Naive B cell (primary cell): ENCODE results near the gene ARMC8. TPM values are rescaled to one million over a fixed set of nuclear protein-coding genes. Genes with fewer than 3 reads are reported as not detected.
A peak's percentile ranks its signal among the peaks of the same experiment; 100 is the strongest.

Experiments used
- ATAC-seq, 2 donors: fragments of 150-1000 bp; cut with Tn5 transposase; 2 replicates each; pipeline ENCODE4 v1.10.0; 2021; ENCODE audit warnings: low read depth in 2 of 2, mild to moderate bottlenecking in 2 of 2, moderate library complexity in 2 of 2
- DNase-seq: peaks from one replicate; pipeline ENCODE4 v3.0.0; 2022
- H3K27ac Mint-ChIP-seq, 6 donors: one replicate each; pipeline ENCODE4 v1.8.0; 2020 to 2022; ENCODE audit warnings: mild to moderate bottlenecking in 6 of 6, mixed read lengths in 6 of 6, moderate library complexity in 5 of 6, inconsistent platforms in 2 of 6
- H3K27me3 Mint-ChIP-seq, 3 donors: one replicate each; pipeline ENCODE4 v1.8.0; 2021 to 2022; ENCODE audit warnings: mixed read lengths in 3 of 3, mild to moderate bottlenecking in 1 of 3
- H3K36me3 Mint-ChIP-seq, 2 donors: one replicate each; pipeline ENCODE4 v1.8.0; 2020 to 2022; ENCODE audit warnings: mixed read lengths in 2 of 2, inconsistent platforms in 1 of 2, mild to moderate bottlenecking in 1 of 2
- H3K4me1 Mint-ChIP-seq, 3 donors: one replicate each; pipeline ENCODE4 v1.8.0; 2020 to 2022; ENCODE audit warnings: mixed read lengths in 3 of 3, inconsistent platforms in 1 of 3, mild to moderate bottlenecking in 1 of 3, moderate library complexity in 1 of 3
- H3K4me3 Mint-ChIP-seq, 8 donors: one replicate each; pipeline ENCODE4 v1.8.0; 2020 to 2022; ENCODE audit warnings: mild to moderate bottlenecking in 8 of 8, mixed read lengths in 8 of 8, moderate library complexity in 8 of 8, inconsistent platforms in 2 of 8
- H3K9me3 Mint-ChIP-seq, 7 donors: one replicate each; pipeline ENCODE4 v1.8.0; 2020 to 2022; ENCODE audit warnings: mixed read lengths in 7 of 7, mild to moderate bottlenecking in 5 of 7, inconsistent platforms in 2 of 7, moderate library complexity in 1 of 7
- polyA plus RNA-seq, 6 donors: library from polyadenylated mRNA; unstranded; fragments of 300-500 nt; fragmentation: Illumina TruSeq; gene quantifications; one replicate each; pipeline ENCODE4 v1.2.3, GENCODE V29; 2021; ENCODE audit warnings: low read depth in 6 of 6

The ARMC8 gene
- polyA plus RNA-seq, 6 donors from 2014 or later, result 47.4 to 70.5 (median 57.3) TPM

- H3K4me1 Mint-ChIP-seq, result peaks cover 40 to 50% (median 42%) of the 10 kb centered on the region in 3 donors
- ATAC-seq, result no peak
- peak overlapping the region in 2 of 6 donors; percentile 10 to 12 for H3K27ac Mint-ChIP-seq
- peaks cover 0 to 2% (median 0%) of the 10 kb centered on the region in 7 donors for H3K9me3 Mint-ChIP-seq
- DNase-seq, result no peak
- peaks cover 3 to 13% of the 10 kb centered on the region in 2 donors for H3K36me3 Mint-ChIP-seq
- no peak overlapping the region for H3K4me3 Mint-ChIP-seq
- H3K27me3 Mint-ChIP-seq, result no peaks in the 10 kb centered on the region
Measured at GRCh38 chr3:138205527-138205926, 18.4 kb downstream of the ARMC8 start.

- H3K27me3 Mint-ChIP-seq, result no peaks in the 10 kb centered on the region
- no peak overlapping the region for H3K27ac Mint-ChIP-seq
- H3K9me3 Mint-ChIP-seq, result peaks cover 0 to 2% (median 0%) of the 10 kb centered on the region in 7 donors
- ATAC-seq, result no peak
- no peak overlapping the region for H3K4me3 Mint-ChIP-seq
- no peak for DNase-seq
- peaks cover 37 to 49% (median 39%) of the 10 kb centered on the region in 3 donors for H3K4me1 Mint-ChIP-seq
- H3K36me3 Mint-ChIP-seq, result peaks cover 3 to 13% of the 10 kb centered on the region in 2 donors
Measured at GRCh38 chr3:138206196-138206595, 19.1 kb downstream of the ARMC8 start.

- ATAC-seq, result no peak
- H3K9me3 Mint-ChIP-seq, result peaks cover 0 to 2% (median 0%) of the 10 kb centered on the region in 7 donors
- no peak overlapping the region for H3K4me3 Mint-ChIP-seq
- H3K4me1 Mint-ChIP-seq, result peaks cover 14 to 31% (median 18%) of the 10 kb centered on the region in 3 donors
- no peak overlapping the region for H3K27ac Mint-ChIP-seq
- DNase-seq, result no peak
- H3K27me3 Mint-ChIP-seq, result no peaks in the 10 kb centered on the region
- peaks cover 3 to 13% of the 10 kb centered on the region in 2 donors for H3K36me3 Mint-ChIP-seq
Measured at GRCh38 chr3:138210528-138210927, 23.4 kb downstream of the ARMC8 start.

GRCh38 chr3:138213398-138214085 lies 26.4 kb downstream of the ARMC8 start:
- H3K9me3 Mint-ChIP-seq, result no peaks in the 10 kb centered on the region
- no peaks in the 10 kb centered on the region for H3K27me3 Mint-ChIP-seq
- no peak overlapping the region for H3K4me3 Mint-ChIP-seq
- H3K27ac Mint-ChIP-seq, result peak overlapping the region in 2 of 6 donors; percentile 7 to 15
- DNase-seq, result no peak
- peaks cover 10 to 23% (median 12%) of the 10 kb centered on the region in 3 donors for H3K4me1 Mint-ChIP-seq
- no peaks in the 10 kb centered on the region for H3K36me3 Mint-ChIP-seq
- no peak for ATAC-seq

GRCh38 chr3:138219255-138219654 lies 32.2 kb downstream of the ARMC8 start:
- Mint-ChIP-seq H3K27me3 (no peaks in the 10 kb centered on the region), H3K27ac (peak overlapping the region in 2 of 6 donors; percentile 42 to 91), H3K36me3 (peaks cover 0 to 11% of the 10 kb centered on the region in 2 donors), H3K4me3 (no peak overlapping the region), H3K9me3 (no peaks in the 10 kb centered on the region), H3K4me1 (peaks cover 19 to 37% (median 24%) of the 10 kb centered on the region in 3 donors)
- no peak for DNase-seq
- no peak for ATAC-seq

- Mint-ChIP-seq H3K27me3 (no peaks in the 10 kb centered on the region), H3K9me3 (no peaks in the 10 kb centered on the region), H3K4me3 (no peak overlapping the region), H3K27ac (peak overlapping the region in 2 of 6 donors; percentile 42 to 66), H3K36me3 (peaks cover 0 to 15% of the 10 kb centered on the region in 2 donors), H3K4me1 (peaks cover 19 to 37% (median 24%) of the 10 kb centered on the region in 3 donors)
- no peak for ATAC-seq
- DNase-seq, result no peak
Measured at GRCh38 chr3:138220242-138220641, 33.1 kb downstream of the ARMC8 start.

GRCh38 chr3:138220788-138221187 lies 33.7 kb downstream of the ARMC8 start:
- Mint-ChIP-seq H3K27ac (peak overlapping the region in 2 of 6 donors; percentile 29 to 63), H3K27me3 (no peaks in the 10 kb centered on the region), H3K36me3 (peaks cover 0 to 20% of the 10 kb centered on the region in 2 donors), H3K4me3 (no peak overlapping the region), H3K4me1 (peaks cover 19 to 37% (median 24%) of the 10 kb centered on the region in 3 donors), H3K9me3 (no peaks in the 10 kb centered on the region)
- ATAC-seq (no peak), DNase-seq (no peak)

- peak overlapping the region in 3 of 6 donors; percentile 43 to 82 (median 54) for H3K27ac Mint-ChIP-seq
- H3K36me3 Mint-ChIP-seq, result peaks cover 10 to 28% of the 10 kb centered on the region in 2 donors
- peaks cover 19 to 37% (median 24%) of the 10 kb centered on the region in 3 donors for H3K4me1 Mint-ChIP-seq
- H3K9me3 Mint-ChIP-seq, result no peaks in the 10 kb centered on the region
- DNase-seq (no peak), ATAC-seq (no peak)
- no peak overlapping the region for H3K4me3 Mint-ChIP-seq
- no peaks in the 10 kb centered on the region for H3K27me3 Mint-ChIP-seq
Measured at GRCh38 chr3:138222131-138222941, 35.2 kb downstream of the ARMC8 start.

GRCh38 chr3:138222942-138223287 lies 35.8 kb downstream of the ARMC8 start:
- ATAC-seq (no peak), DNase-seq (no peak)
- Mint-ChIP-seq H3K27ac (peak overlapping the region in 1 of 6 donors; percentile 43), H3K9me3 (no peaks in the 10 kb centered on the region), H3K27me3 (no peaks in the 10 kb centered on the region), H3K4me3 (no peak overlapping the region), H3K36me3 (peaks cover 10 to 30% of the 10 kb centered on the region in 2 donors), H3K4me1 (peaks cover 15 to 34% (median 24%) of the 10 kb centered on the region in 3 donors)

GRCh38 chr3:138227650-138228049 lies 40.5 kb downstream of the ARMC8 start:
- H3K27me3 Mint-ChIP-seq, result no peaks in the 10 kb centered on the region

GRCh38 chr3:138230525-138230924 lies 43.4 kb downstream of the ARMC8 start:
- ATAC-seq (no peak), DNase-seq (no peak)
- peaks cover 16 to 38% of the 10 kb centered on the region in 2 donors for H3K36me3 Mint-ChIP-seq
- no peaks in the 10 kb centered on the region for H3K4me1 Mint-ChIP-seq
- no peaks in the 10 kb centered on the region for H3K9me3 Mint-ChIP-seq
- no peak overlapping the region for H3K4me3 Mint-ChIP-seq
- no peaks in the 10 kb centered on the region for H3K27me3 Mint-ChIP-seq
- H3K27ac Mint-ChIP-seq, result peak overlapping the region in 1 of 6 donors; percentile 90

More at GRCh38 chr3:138227650-138228049, 40.5 kb downstream of the ARMC8 start:
- no peak for ATAC-seq
- DNase-seq, result no peak
- no peaks in the 10 kb centered on the region for H3K4me1 Mint-ChIP-seq
- no peaks in the 10 kb centered on the region for H3K9me3 Mint-ChIP-seq
- no peak overlapping the region for H3K4me3 Mint-ChIP-seq
- H3K27ac Mint-ChIP-seq, result no peak overlapping the region
- H3K36me3 Mint-ChIP-seq, result peaks cover 10 to 47% of the 10 kb centered on the region in 2 donors

- DNase-seq (no peak), ATAC-seq (no peak)
- Mint-ChIP-seq H3K36me3 (peaks cover 6 to 29% of the 10 kb centered on the region in 2 donors), H3K9me3 (no peaks in the 10 kb centered on the region), H3K27ac (no peak overlapping the region), H3K4me1 (no peaks in the 10 kb centered on the region), H3K27me3 (no peaks in the 10 kb centered on the region), H3K4me3 (no peak overlapping the region)
Measured at GRCh38 chr3:138232705-138233364, 45.7 kb downstream of the ARMC8 start.

- Mint-ChIP-seq H3K9me3 (no peaks in the 10 kb centered on the region), H3K36me3 (peaks cover 6 to 19% of the 10 kb centered on the region in 2 donors), H3K4me1 (no peaks in the 10 kb centered on the region), H3K27ac (peak overlapping the region in 1 of 6 donors; percentile 37), H3K27me3 (no peaks in the 10 kb centered on the region), H3K4me3 (no peak overlapping the region)
- ATAC-seq (no peak), DNase-seq (no peak)
Measured at GRCh38 chr3:138234401-138235179, 47.5 kb downstream of the ARMC8 start.
